ENCODE measurements around the gene TMOD4.
"Not testable (repeated sequence)": the region's sequence is repeated elsewhere in the genome, so short reads cannot be mapped to it uniquely, and the experiment has no call there.

TMOD4 gene

GRCh38 chr1:151193856-151194255, 18.1 kb upstream of the TMOD4 start:
- TF ChIP-seq ZNF384 (IDR thresholded peaks at IDR 0.05), result peak; percentile 30; the same call in 1 of the 2 replicates
- TF ChIP-seq HDGF (IDR thresholded peaks at IDR 0.05; ENCODE audit: borderline replicate concordance), result no peak
- POLR2A ChIA-PET, result interaction anchor here (2.0 kb wide), 1 partner anchor 61 kb away, joined by 12 read pairs; the partner anchor contains the start of gene PSMD4
- DNase-seq (ENCODE audit: extremely low spot score), result no peak
- CTCF ChIA-PET, result interaction anchor here (1.3 to 1.9 kb wide), 2 partner anchors 58 to 135 kb away, joined by 7 to 11 read pairs; partner anchors contain the start of gene CDC42SE1

GRCh38 chr1:151193304-151193703, 17.5 kb upstream of the TMOD4 start:
- DNase-seq (ENCODE audit: extremely low spot score), result no peak
- ChIA-PET CTCF (interaction anchor here (0.7 to 1.5 kb wide), 3 partner anchors 8 to 134 kb away, joined by 5 to 11 read pairs (median 6); partner anchors contain the start of gene CDC42SE1), POLR2A (interaction anchor here (1.1 kb wide), 1 partner anchor 28 kb away, joined by 3 read pairs; the partner anchor contains the start of gene LYSMD1)
- no peak for TF ChIP-seq PKNOX1 (IDR thresholded peaks at IDR 0.05)

GRCh38 chr1:151192047-151192446, 16.3 kb upstream of the TMOD4 start:
- POLR2A ChIA-PET, result no interaction called here

GRCh38 chr1:151189637-151190445, 14.1 kb upstream of the TMOD4 start, which contains the start of gene VPS72:
Gene VPS72 (minus strand): TSS chr1:151190197. CDS start chr1:151190121, 76 bp downstream.
- peak; percentile 93 for DNase-seq (ENCODE audit: extremely low spot score)
- POLR2A ChIA-PET, result interaction anchor here (0.5 to 2.3 kb wide), 46 partner anchors 9 to 573 kb away, joined by 3 to 40 read pairs (median 4); partner anchors contain the start of genes LYSMD1, MINDY1, MRPL9 and PIP5K1A
- no peak for TF ChIP-seq HDGF (IDR thresholded peaks at IDR 0.05; ENCODE audit: borderline replicate concordance)
- peak; percentile 56 for TF ChIP-seq L3MBTL2 (conservative IDR thresholded peaks at IDR 0.05)
- TF ChIP-seq CTBP1 (IDR thresholded peaks at IDR 0.05; ENCODE audit: borderline replicate concordance), result peak; percentile 53; the same call in 1 of the 2 replicates
- peak; percentile 91 for TF ChIP-seq ELF4 (IDR thresholded peaks at IDR 0.05)
- CTCF ChIA-PET, result interaction anchor here (0.6 to 1.0 kb wide), 2 partner anchors 90 to 96 kb away, joined by 3 to 4 read pairs; no protein-coding TSS in a partner anchor

More at GRCh38 chr1:151192047-151192446, 16.3 kb upstream of the TMOD4 start:
- CTCF ChIA-PET, result interaction anchor here (1.5 kb wide), 1 partner anchor 60 kb away, joined by 5 read pairs; no protein-coding TSS in a partner anchor
- TF ChIP-seq ZNF384 (IDR thresholded peaks at IDR 0.05), result no peak
- no peak for TF ChIP-seq SUZ12 (IDR thresholded peaks at IDR 0.05)
- TF ChIP-seq LEF1 (IDR thresholded peaks at IDR 0.05; ENCODE audit: borderline replicate concordance), result no peak
- no peak for TF ChIP-seq SP1 (IDR thresholded peaks at IDR 0.05)
- no peak for TF ChIP-seq L3MBTL2 (conservative IDR thresholded peaks at IDR 0.05)
- no peak for TF ChIP-seq FOXK2 (IDR thresholded peaks at IDR 0.05)
- no peak for TF ChIP-seq ELF4 (IDR thresholded peaks at IDR 0.05)
- TF ChIP-seq PKNOX1 (IDR thresholded peaks at IDR 0.05), result no peak
- no peak for TF ChIP-seq FOXM1 (IDR thresholded peaks at IDR 0.05; ENCODE audit: borderline replicate concordance)
- no peak for DNase-seq (ENCODE audit: extremely low spot score)

- DNase-seq (ENCODE audit: extremely low spot score); CTCF ChIA-PET: not testable (repeated sequence)
- POLR2A ChIA-PET, result interaction anchor here (0.8 to 2.3 kb wide), 4 partner anchors 11 to 93 kb away, joined by 3 to 14 read pairs (median 3); partner anchors contain the start of gene ZNF687
Measured at GRCh38 chr1:151188667-151189066, 12.9 kb upstream of the TMOD4 start.

- no peak for DNase-seq (ENCODE audit: extremely low spot score)
- CTCF ChIA-PET, result no interaction called here
- no peak for TF ChIP-seq ELF4 (IDR thresholded peaks at IDR 0.05)
- no peak for TF ChIP-seq SUZ12 (IDR thresholded peaks at IDR 0.05)
- TF ChIP-seq ARNT (IDR thresholded peaks at IDR 0.05), result no peak
- TF ChIP-seq CTBP1 (IDR thresholded peaks at IDR 0.05; ENCODE audit: borderline replicate concordance), result no peak
- no peak for TF ChIP-seq FOXM1 (IDR thresholded peaks at IDR 0.05; ENCODE audit: borderline replicate concordance)
- no peak for TF ChIP-seq FOXK2 (IDR thresholded peaks at IDR 0.05)
- TF ChIP-seq TARDBP (IDR thresholded peaks at IDR 0.05), result no peak
- no peak for TF ChIP-seq L3MBTL2 (conservative IDR thresholded peaks at IDR 0.05)
- TF ChIP-seq BHLHE40 (IDR thresholded peaks at IDR 0.05; ENCODE audit: borderline replicate concordance), result no peak
- TF ChIP-seq SP1 (IDR thresholded peaks at IDR 0.05), result no peak
- TF ChIP-seq HDGF (IDR thresholded peaks at IDR 0.05; ENCODE audit: borderline replicate concordance), result no peak
- no peak for TF ChIP-seq NFRKB (IDR thresholded peaks at IDR 0.05)
- no peak for TF ChIP-seq FOXA1 (IDR thresholded peaks at IDR 0.05)
- TF ChIP-seq LEF1 (IDR thresholded peaks at IDR 0.05; ENCODE audit: borderline replicate concordance), result no peak
- TF ChIP-seq ZNF384 (IDR thresholded peaks at IDR 0.05), result no peak
- TF ChIP-seq PKNOX1 (IDR thresholded peaks at IDR 0.05), result no peak
- POLR2A ChIA-PET, result interaction anchor here (1.3 kb wide), 1 partner anchor 16 kb away, joined by 3 read pairs; no protein-coding TSS in a partner anchor
Measured at GRCh38 chr1:151187205-151187604, 11.4 kb upstream of the TMOD4 start.

- POLR2A ChIA-PET, result no interaction called here
- no peak for DNase-seq (ENCODE audit: extremely low spot score)
- TF ChIP-seq BHLHE40 (IDR thresholded peaks at IDR 0.05; ENCODE audit: borderline replicate concordance) (no peak), TARDBP (IDR thresholded peaks at IDR 0.05) (no peak)
- CTCF ChIA-PET, result no interaction called here
Measured at GRCh38 chr1:151184211-151184610, 8.4 kb upstream of the TMOD4 start.
